ENCODE measurements around the gene GPC6.

GPC6 gene

DNA sequence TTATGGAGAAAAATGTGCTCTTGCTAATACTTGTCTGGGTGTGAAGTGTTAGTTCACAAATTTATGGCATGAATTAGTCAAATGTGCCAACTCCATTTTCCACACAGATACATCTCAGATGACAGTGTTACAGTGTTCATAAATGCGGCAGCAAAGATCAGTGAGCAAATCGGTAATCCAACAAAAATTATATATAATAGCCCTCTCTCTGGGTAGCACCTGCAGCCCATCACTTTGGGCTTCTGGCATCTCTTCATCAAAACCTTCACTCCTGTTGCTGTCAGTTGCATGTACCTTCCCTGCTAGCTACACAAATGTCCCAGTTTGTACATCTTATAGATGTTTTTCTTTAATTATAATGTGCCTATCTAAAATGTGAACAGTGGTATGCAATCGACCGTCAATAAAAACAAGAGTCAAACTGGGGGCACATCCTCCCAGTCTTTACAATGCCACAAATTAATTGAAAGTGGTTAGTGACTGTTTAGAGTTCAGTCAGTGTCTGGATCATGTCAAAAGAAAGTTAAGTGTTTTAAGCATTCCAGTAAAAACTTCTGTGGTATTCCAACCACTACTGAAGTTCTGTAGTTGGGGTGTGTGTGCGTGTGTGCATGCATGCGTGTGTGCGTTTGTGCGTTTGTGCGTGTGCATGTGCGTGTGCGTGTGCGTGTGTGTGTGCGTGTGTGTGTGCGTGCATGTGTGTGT is 804.0 kb downstream of the GPC6 start:
- H3K14ac ChIP-seq (ENCODE audit: low read length), result no peak overlapping the region
- H3K27ac ChIP-seq (ENCODE audit: low read depth, low read length), result no peak overlapping the region
- H3K4ac ChIP-seq (ENCODE audit: low read depth, low read length), result no peak overlapping the region
- H4K91ac ChIP-seq (ENCODE audit: low read depth, low read length), result no peak overlapping the region
- no peak overlapping the region for H3K23ac ChIP-seq (ENCODE audit: low read length)
- no peak overlapping the region for H2BK12ac ChIP-seq (ENCODE audit: low read length)
- no peak overlapping the region for H4K12ac ChIP-seq (ENCODE audit: low read depth, low read length)
- no CpG with 5 or more reads among the region's 14 CpGs for WGBS (ENCODE audit: extremely low coverage, insufficient coverage, insufficient read length)
- H2AK5ac ChIP-seq (ENCODE audit: low read length), result no peak overlapping the region
- H2BK120ac ChIP-seq (ENCODE audit: insufficient read depth, low read length, poor library complexity), result no peak overlapping the region
- no peak overlapping the region for H3K9ac ChIP-seq (ENCODE audit: low read length)
- DNase-seq, result no peak
- H3K4me2 ChIP-seq (ENCODE audit: low read length), result no peak overlapping the region
- no peak overlapping the region for H2BK5ac ChIP-seq (ENCODE audit: low read depth, low read length, poor library complexity)
- H3K79me2 ChIP-seq (ENCODE audit: control insufficient read depth, insufficient read depth, low read length, poor library complexity), result no peaks in the 10 kb centered on the region
- H3K27me3 ChIP-seq (ENCODE audit: insufficient read depth, low read length), result no peaks in the 10 kb centered on the region
- H4K8ac ChIP-seq (ENCODE audit: low read depth, low read length), result no peak overlapping the region
- H3K36me3 ChIP-seq (ENCODE audit: control insufficient read depth in 1 of 2, insufficient read depth in 2 of 2, low read length in 2 of 2), result no peaks in the 10 kb centered on the region
- H3K4me1 ChIP-seq (ENCODE audit: control insufficient read depth in 1 of 2, insufficient read depth in 2 of 2, low read length in 2 of 2), result peaks cover 2 to 4% of the 10 kb centered on the region in 2 experiments
- H2AFZ ChIP-seq (ENCODE audit: insufficient read depth, low read length, poor library complexity), result no peak overlapping the region
- H3K9me3 ChIP-seq (ENCODE audit: insufficient read depth, low read depth, low read length), result no peaks in the 10 kb centered on the region
- H3K18ac ChIP-seq (ENCODE audit: low read length), result no peak overlapping the region
- no peaks in the 10 kb centered on the region for H3K79me1 ChIP-seq (ENCODE audit: low read length)
- no peak overlapping the region for H3K4me3 ChIP-seq (ENCODE audit: low read depth, low read length)

DNA sequence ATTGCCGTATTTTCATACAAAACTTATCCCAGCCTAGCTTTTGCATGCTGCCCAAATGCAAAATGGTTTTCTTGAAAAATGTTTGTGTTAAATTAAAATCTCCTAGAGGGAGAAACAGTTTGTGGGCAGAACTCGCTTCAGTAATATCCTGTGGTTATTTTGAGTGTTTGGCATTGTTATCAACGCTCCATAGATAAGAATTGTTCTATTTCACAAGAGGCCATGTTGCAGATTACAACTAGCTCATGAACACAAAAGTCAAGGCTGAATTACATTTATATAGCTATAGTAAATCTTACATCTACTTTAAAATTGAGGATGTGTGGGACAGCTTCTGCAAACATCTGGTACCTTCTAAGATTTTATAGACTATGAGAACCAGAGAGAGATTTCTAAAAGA is 805.0 kb downstream of the GPC6 start:
- Histone ChIP-seq H2AK5ac (ENCODE audit: low read length) (no peak overlapping the region), H4K8ac (ENCODE audit: low read depth, low read length) (no peak overlapping the region), H2BK5ac (ENCODE audit: low read depth, low read length, poor library complexity) (no peak overlapping the region), H2BK12ac (ENCODE audit: low read length) (no peak overlapping the region), H3K4me1 (ENCODE audit: control insufficient read depth in 1 of 2, insufficient read depth in 2 of 2, low read length in 2 of 2) (peaks cover 2 to 4% of the 10 kb centered on the region in 2 experiments), H3K9me3 (ENCODE audit: insufficient read depth, low read depth, low read length) (no peaks in the 10 kb centered on the region), H3K27ac (ENCODE audit: low read depth, low read length) (no peak overlapping the region), H2AFZ (ENCODE audit: insufficient read depth, low read length, poor library complexity) (no peak overlapping the region), H4K12ac (ENCODE audit: low read depth, low read length) (no peak overlapping the region), H4K91ac (ENCODE audit: low read depth, low read length) (no peak overlapping the region), H3K18ac (ENCODE audit: low read length) (no peak overlapping the region), H2BK120ac (ENCODE audit: insufficient read depth, low read length, poor library complexity) (no peak overlapping the region), H3K23ac (ENCODE audit: low read length) (no peak overlapping the region), H3K14ac (ENCODE audit: low read length) (no peak overlapping the region), H3K27me3 (ENCODE audit: insufficient read depth, low read length) (no peaks in the 10 kb centered on the region), H3K4me3 (ENCODE audit: low read depth, low read length) (no peak overlapping the region), H3K79me2 (ENCODE audit: control insufficient read depth, insufficient read depth, low read length, poor library complexity) (no peaks in the 10 kb centered on the region), H3K9ac (ENCODE audit: low read length) (no peak overlapping the region), H3K4ac (ENCODE audit: low read depth, low read length) (no peak overlapping the region), H3K36me3 (ENCODE audit: control insufficient read depth in 1 of 2, insufficient read depth in 2 of 2, low read length in 2 of 2) (no peaks in the 10 kb centered on the region), H3K79me1 (ENCODE audit: low read length) (no peaks in the 10 kb centered on the region), H3K4me2 (ENCODE audit: low read length) (peak overlapping the region; percentile 23)
- no CpG with 5 or more reads among the region's 3 CpGs for WGBS (ENCODE audit: extremely low coverage, insufficient coverage, insufficient read length)
- DNase-seq, result no peak

DNA sequence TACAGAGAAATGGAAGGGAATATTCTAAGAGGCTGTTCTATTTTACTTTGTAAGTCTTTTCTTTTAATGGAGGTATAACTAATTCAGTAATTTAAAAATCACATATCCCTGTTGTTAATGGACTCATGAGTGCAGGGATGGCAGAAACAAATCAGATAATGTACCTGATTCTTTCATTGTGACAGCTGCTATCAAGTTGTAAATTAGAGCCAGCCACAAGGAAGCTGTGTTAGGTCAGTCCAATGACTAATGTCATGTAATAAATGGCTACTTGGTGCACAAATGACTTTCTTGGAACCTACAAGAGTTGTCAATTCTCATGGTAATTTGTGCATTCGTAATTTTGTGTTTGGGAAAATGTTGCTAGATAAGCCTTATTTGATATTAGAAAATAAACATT is 806.5 kb downstream of the GPC6 start:
- Histone ChIP-seq H2BK12ac (ENCODE audit: low read length) (no peak overlapping the region), H3K23ac (ENCODE audit: low read length) (no peak overlapping the region), H3K4me3 (ENCODE audit: low read depth, low read length) (no peak overlapping the region), H4K91ac (ENCODE audit: low read depth, low read length) (no peak overlapping the region), H3K9me3 (ENCODE audit: insufficient read depth, low read depth, low read length) (no peaks in the 10 kb centered on the region), H3K79me2 (ENCODE audit: control insufficient read depth, insufficient read depth, low read length, poor library complexity) (no peaks in the 10 kb centered on the region), H3K27me3 (ENCODE audit: insufficient read depth, low read length) (no peaks in the 10 kb centered on the region), H2BK5ac (ENCODE audit: low read depth, low read length, poor library complexity) (no peak overlapping the region), H3K18ac (ENCODE audit: low read length) (no peak overlapping the region), H4K8ac (ENCODE audit: low read depth, low read length) (no peak overlapping the region), H3K36me3 (ENCODE audit: control insufficient read depth in 1 of 2, insufficient read depth in 2 of 2, low read length in 2 of 2) (no peaks in the 10 kb centered on the region), H4K12ac (ENCODE audit: low read depth, low read length) (no peak overlapping the region), H3K4me2 (ENCODE audit: low read length) (no peak overlapping the region), H2BK120ac (ENCODE audit: insufficient read depth, low read length, poor library complexity) (no peak overlapping the region), H3K79me1 (ENCODE audit: low read length) (no peaks in the 10 kb centered on the region), H3K9ac (ENCODE audit: low read length) (no peak overlapping the region), H2AFZ (ENCODE audit: insufficient read depth, low read length, poor library complexity) (no peak overlapping the region), H3K4ac (ENCODE audit: low read depth, low read length) (no peak overlapping the region), H2AK5ac (ENCODE audit: low read length) (no peak overlapping the region), H3K14ac (ENCODE audit: low read length) (no peak overlapping the region), H3K4me1 (ENCODE audit: control insufficient read depth in 1 of 2, insufficient read depth in 2 of 2, low read length in 2 of 2) (peaks cover 2 to 4% of the 10 kb centered on the region in 2 experiments), H3K27ac (ENCODE audit: low read depth, low read length) (no peak overlapping the region)
- WGBS (ENCODE audit: extremely low coverage, insufficient coverage, insufficient read length), result no CpG with 5 or more reads among the region's 1 CpG
- DNase-seq, result no peak

DNA sequence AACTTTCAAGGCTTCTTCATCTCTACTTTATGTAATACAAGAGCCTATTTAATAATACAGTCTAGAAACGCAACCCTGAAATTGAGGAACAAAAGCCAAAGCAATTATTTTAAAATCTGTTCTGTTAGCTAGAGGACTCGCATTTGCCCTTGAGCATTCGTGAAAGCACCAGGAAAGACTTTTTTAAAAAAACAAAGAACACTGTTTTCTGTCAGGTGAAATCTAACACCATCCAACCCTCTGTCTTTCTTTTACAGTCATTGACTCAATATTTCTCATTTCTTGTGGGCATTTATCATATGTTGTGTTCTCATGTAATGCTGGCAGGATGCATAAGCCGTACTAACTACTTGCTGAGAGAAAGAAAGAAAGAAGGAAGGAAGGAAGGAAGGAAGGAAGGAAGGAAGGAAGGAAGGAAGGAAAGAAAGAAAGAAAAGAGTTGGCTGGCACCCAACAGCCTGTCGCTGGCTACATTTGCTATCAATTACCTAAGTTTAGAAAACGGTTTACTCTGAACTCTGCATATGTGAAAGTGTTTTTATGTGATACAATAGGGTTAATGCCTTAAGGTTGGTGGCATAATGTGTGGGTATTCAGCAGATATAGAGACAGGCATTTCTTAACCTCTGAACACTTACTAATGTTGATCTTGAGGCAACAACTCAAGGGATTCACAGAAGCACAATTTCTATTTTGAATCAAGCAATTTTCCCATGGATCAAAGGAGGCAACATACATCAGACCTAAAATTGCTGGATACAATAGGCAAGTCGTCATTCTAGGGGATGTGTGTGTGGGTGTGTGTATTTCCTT is 807.4 kb downstream of the GPC6 start:
- Histone ChIP-seq H3K4me2 (ENCODE audit: low read length) (no peak overlapping the region), H4K12ac (ENCODE audit: low read depth, low read length) (no peak overlapping the region), H3K4ac (ENCODE audit: low read depth, low read length) (no peak overlapping the region), H4K8ac (ENCODE audit: low read depth, low read length) (no peak overlapping the region), H3K18ac (ENCODE audit: low read length) (no peak overlapping the region), H2BK120ac (ENCODE audit: insufficient read depth, low read length, poor library complexity) (no peak overlapping the region), H3K4me3 (ENCODE audit: low read depth, low read length) (no peak overlapping the region), H3K4me1 (ENCODE audit: control insufficient read depth in 1 of 2, insufficient read depth in 2 of 2, low read length in 2 of 2) (peaks cover 2 to 4% of the 10 kb centered on the region in 2 experiments), H3K27me3 (ENCODE audit: insufficient read depth, low read length) (no peaks in the 10 kb centered on the region), H3K79me1 (ENCODE audit: low read length) (no peaks in the 10 kb centered on the region), H3K79me2 (ENCODE audit: control insufficient read depth, insufficient read depth, low read length, poor library complexity) (no peaks in the 10 kb centered on the region), H3K27ac (ENCODE audit: low read depth, low read length) (peak overlapping the region; percentile 26), H2BK12ac (ENCODE audit: low read length) (no peak overlapping the region), H4K91ac (ENCODE audit: low read depth, low read length) (no peak overlapping the region), H2AFZ (ENCODE audit: insufficient read depth, low read length, poor library complexity) (no peak overlapping the region), H2BK5ac (ENCODE audit: low read depth, low read length, poor library complexity) (no peak overlapping the region), H3K36me3 (ENCODE audit: control insufficient read depth in 1 of 2, insufficient read depth in 2 of 2, low read length in 2 of 2) (no peaks in the 10 kb centered on the region), H3K9ac (ENCODE audit: low read length) (no peak overlapping the region), H3K23ac (ENCODE audit: low read length) (no peak overlapping the region), H3K14ac (ENCODE audit: low read length) (no peak overlapping the region), H3K9me3 (ENCODE audit: insufficient read depth, low read depth, low read length) (no peaks in the 10 kb centered on the region), H2AK5ac (ENCODE audit: low read length) (no peak overlapping the region)
- no peak for DNase-seq
- WGBS (ENCODE audit: extremely low coverage, insufficient coverage, insufficient read length), result no CpG with 5 or more reads among the region's 7 CpGs
